Measurements from ENCODE around the gene AFF3. TPM values are rescaled to one million over a fixed set of nuclear protein-coding genes. Genes with fewer than 3 reads are reported as not detected.

The AFF3 gene
- total and polyA plus RNA-seq, 2 of the 8 experiments (the other 6 are each of a cell fraction or from before 2014, with no cell fraction given) = 0.27 to 3.0 TPM

GRCh38 chr2:99772591-99773331, 369.6 kb downstream of the AFF3 start (continued):
- no peak for TF ChIP-seq SP2 (IDR thresholded peaks at IDR 0.05; ENCODE audit: low read length)
- no peak for TF ChIP-seq SP1 (IDR thresholded peaks at IDR 0.05; ENCODE audit: low read depth, low read length)
